Activated CD8-positive, alpha-beta memory T cell treated with anti-CD3 and anti-CD28 coated beads for 36 hours (primary cell): ENCODE data around the gene SERTAD2. TPM values are rescaled to one million over a fixed set of nuclear protein-coding genes. Genes with fewer than 3 reads are reported as not detected.

Experiments
- CTCF ChIA-PET: fragments of 350-600 bp; sonication (Branson Sonifier 250); formaldehyde crosslinking; loops from one replicate; lab custom pipeline; 2021; ENCODE audit warnings: antibody characterized with exemption; lab: Charles Lee
- POLR2A ChIA-PET: fragments of 350-600 bp; sonication (Branson Sonifier 250); formaldehyde crosslinking; loops from one replicate; lab custom pipeline; 2021; ENCODE audit warnings: antibody characterized with exemption; lab: Charles Lee
- total RNA-seq, 2 experiments: library from RNA; stranded (reverse); gene quantifications; one replicate each; pipeline ENCODE4 v1.2.3, GENCODE V29; 2021

SERTAD2 gene, protein sequence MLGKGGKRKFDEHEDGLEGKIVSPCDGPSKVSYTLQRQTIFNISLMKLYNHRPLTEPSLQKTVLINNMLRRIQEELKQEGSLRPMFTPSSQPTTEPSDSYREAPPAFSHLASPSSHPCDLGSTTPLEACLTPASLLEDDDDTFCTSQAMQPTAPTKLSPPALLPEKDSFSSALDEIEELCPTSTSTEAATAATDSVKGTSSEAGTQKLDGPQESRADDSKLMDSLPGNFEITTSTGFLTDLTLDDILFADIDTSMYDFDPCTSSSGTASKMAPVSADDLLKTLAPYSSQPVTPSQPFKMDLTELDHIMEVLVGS
- 10 to 100 TPM; 21.7 to 22.7 TPM for total RNA-seq

DNA sequence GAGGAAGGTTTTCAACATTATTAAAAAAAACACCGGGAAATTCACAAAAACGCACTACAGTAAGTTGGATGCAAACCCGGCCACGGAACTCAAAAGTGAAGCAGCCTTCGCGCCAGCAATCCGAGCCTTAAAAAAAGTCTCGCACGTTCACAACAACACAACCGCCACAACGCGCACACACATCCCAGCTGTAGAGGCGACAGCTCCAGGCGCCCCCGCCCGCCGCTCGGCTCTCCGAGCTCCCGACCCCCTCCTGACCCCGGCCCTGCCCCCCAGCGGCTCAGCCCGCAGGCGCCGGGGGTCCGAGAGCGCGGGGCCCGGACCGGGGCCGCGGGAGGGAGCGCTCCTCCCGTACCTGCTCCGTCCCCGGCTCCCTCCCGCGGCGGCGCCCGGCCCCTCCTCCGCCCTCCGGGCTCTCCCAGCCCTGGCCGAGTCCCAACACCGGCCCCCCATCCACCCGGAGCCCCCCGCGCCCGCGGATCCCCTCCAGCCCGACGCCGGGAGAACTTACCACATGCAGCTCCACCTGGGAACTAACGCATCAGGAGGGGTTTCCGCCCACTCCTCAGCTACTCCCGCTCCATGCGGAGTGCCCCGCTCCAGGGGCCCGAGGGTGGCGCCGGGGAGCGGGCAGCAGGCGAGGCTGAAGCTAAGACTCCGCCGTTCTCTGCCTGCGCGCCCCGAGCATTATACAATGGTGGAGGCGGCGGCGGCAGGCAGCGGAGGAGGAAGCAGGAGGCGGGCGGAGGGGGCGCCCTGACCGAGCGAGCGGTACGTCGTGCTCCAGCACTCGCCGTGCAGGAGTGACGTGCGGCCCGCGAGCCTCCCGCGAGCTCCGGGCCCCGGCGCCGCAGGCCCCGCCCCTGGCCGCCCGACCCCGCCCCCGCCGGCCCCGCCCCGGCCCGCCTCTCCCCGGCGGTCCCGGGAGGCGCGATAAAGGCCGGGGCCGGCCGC, at the start of gene SERTAD2:
Gene SERTAD2 (minus strand): TSS at position 805 of the 954 bp plus-strand sequence. CDS start 17,042 bp downstream, outside the sequence.
- POLR2A ChIA-PET: interaction anchor here (0.7 to 4.3 kb wide), 22 partner anchors 8 to 574 kb away, joined by 3 to 43 read pairs (median 4); partner anchors contain the start of genes ACTR2 and AFTPH
- CTCF ChIA-PET: interaction anchor here (0.8 to 5.8 kb wide), 14 partner anchors 9 to 179 kb away, joined by 3 to 35 read pairs (median 5); no protein-coding TSS in a partner anchor

DNA sequence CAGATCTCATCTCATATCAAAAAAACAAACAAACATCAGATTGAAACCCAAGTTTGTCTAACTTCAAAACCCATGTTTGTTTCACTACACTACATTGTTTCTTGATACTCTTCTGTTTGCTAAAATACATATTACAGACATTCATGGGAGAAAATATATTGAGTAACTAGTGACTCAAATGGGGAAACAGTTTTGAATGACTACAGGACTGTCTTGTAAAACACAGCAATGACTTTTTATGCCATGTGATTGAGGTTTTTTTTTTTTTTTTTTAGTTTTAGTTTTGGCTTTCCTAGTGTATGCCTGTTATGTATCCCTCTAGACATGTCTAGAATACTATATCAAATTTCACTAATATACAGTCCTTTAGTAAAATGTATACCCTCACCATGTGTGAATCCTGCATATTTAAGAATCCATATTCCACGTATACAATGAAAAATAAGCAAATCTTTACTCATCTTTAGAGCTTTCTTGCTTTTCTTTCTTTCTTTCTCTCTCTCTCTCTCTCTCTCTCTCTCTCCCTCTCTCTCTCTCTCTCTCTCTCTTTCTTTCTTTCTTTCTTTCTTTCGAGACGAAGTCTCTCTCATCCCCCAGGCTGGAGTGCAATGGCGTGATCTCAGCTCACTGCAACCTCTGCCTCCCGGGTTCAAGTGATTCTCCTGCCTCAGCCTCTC, 46.6 kb upstream of the SERTAD2 start:
- ChIA-PET POLR2A (interaction anchor here (0.7 to 2.9 kb wide), 2 partner anchors 47 to 427 kb away, joined by 10 to 15 read pairs; partner anchors contain the start of gene SERTAD2), CTCF (no interaction called here)

DNA sequence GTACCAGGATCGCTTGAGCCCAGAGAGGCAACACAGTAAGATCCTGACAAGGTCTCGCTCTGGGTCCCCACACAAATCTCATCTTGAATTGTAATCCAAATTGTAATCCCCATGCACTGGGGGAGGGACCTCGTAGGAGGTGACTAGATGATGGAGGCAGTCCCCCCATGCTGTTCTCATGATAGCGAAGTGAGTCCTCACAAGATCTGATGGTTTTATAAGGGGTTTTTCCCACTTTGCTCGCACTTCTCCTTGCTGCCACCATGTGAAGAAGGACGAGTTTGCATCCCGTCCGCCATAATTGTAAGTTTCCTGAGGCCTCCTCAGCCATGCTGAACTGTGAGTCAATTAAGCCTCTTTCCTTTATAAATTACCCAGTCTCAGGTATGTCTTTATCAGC, 46.0 kb upstream of the SERTAD2 start:
- CTCF ChIA-PET: no interaction called here
- POLR2A ChIA-PET: interaction anchor here (0.6 to 2.9 kb wide), 2 partner anchors 39 to 46 kb away, joined by 5 to 15 read pairs; partner anchors contain the start of gene SERTAD2

DNA sequence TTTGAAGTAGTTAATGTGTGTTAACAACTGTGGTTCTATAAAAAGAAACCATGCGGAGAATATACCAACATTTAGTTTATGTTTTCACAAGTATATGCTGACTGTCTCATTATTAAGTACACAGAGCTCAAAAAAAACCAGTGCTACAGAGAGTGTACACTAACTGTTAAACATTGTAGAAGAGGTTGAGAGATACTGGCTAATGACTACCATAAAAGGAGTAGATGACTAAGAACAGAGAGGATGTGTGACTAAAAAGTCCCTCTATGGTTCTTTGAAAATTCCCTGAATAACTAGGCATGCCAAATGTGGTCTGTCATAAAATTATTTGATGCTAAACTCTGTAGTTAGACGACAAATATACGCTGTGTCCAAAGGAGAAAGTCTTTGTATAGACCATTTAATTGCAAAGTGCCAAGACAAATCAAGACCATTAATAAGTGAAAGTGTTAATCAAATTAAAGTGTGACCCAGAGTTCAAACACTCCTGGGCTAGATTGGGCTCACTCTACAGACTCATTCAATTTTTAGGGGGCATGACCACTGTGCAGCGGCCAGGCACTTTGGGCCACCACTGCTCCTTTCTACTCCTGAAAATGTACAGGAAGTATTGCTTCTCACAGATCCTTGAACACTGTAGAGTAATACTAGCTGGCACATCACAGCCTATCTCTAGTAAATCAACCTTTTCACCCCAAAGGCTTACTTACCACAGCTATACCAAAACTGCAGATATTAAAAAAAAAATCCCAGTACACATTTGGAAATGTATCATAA, 45.1 kb upstream of the SERTAD2 start:
- CTCF ChIA-PET: interaction anchor here (1.1 to 1.9 kb wide), 2 partner anchors 28 to 46 kb away, joined by 3 to 5 read pairs; no protein-coding TSS in a partner anchor
- POLR2A ChIA-PET: interaction anchor here (0.6 to 2.9 kb wide), 4 partner anchors 40 to 52 kb away, joined by 3 to 15 read pairs (median 4); partner anchors contain the start of gene SERTAD2

DNA sequence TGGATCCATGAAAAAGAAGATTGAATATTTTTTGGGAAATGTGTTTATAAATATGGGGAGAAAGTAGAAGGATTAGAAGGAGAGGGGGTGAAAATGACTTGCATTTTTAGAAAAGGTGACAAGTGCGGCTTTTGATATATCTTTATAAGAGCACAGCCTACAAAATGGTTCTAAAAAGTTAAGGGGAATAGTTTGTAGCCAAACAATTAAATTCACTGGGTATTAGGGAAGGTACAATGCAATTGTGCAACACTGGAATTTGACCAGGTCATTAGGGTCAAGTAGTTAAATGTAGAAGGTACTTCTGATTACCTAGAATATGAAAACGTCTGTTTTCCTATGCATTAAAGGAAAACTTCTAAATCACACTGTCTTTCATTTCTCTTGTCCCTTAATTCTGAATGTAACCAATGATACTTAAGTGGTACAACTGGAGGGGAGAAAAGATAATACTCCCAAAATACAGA, 44.5 kb upstream of the SERTAD2 start:
- POLR2A ChIA-PET: interaction anchor here (1.0 to 2.9 kb wide), 2 partner anchors 45 to 53 kb away, joined by 4 to 15 read pairs; partner anchors contain the start of gene SERTAD2
- CTCF ChIA-PET: interaction anchor here (1.1 to 1.9 kb wide), 2 partner anchors 29 to 45 kb away, joined by 3 to 5 read pairs; no protein-coding TSS in a partner anchor

DNA sequence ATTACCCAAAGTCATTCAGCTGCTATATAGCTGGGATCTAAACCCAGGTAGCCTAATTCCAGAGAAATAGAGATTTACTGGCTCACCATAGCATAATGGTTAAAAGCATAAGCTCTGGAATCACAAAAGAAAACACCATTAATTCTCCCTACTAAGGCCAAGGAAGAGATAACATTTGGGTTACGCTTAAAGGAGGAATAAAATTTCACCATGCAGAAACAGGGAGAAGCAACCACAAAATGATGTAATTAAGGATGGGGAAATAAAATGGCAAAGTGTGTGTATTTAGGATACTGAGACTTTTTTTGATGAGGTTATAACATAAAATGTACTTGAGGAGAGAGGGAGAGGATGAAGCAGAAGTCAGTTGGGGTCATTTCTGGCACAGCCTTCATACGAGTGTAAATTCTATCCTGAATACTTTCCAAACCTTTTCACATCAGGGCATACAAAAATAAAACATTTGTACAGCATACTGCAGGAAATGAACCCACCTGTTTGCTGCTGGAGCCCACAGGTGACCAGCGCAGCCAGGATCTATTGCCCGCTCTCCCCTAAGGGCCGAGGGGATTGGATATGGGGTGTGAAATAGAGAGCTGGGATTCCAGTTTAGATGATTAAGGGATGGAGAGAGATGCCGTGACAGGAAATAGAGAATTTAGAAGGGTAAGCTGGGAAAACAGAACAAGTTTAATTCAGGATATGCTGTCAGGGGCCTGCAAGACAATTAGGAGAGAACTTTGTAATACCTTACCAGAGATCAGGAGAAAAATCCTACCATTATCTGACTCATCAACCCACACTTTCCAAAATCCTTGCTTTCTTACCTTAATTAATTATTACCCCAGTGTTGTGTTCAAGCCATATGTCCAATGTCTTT, 43.8 kb upstream of the SERTAD2 start:
- ChIA-PET CTCF (interaction anchor here (1.1 to 1.9 kb wide), 2 partner anchors 29 to 45 kb away, joined by 3 to 5 read pairs; no protein-coding TSS in a partner anchor), POLR2A (interaction anchor here (1.8 kb wide), 1 partner anchor 43 kb away, joined by 5 read pairs; the partner anchor contains the start of gene SERTAD2)

DNA sequence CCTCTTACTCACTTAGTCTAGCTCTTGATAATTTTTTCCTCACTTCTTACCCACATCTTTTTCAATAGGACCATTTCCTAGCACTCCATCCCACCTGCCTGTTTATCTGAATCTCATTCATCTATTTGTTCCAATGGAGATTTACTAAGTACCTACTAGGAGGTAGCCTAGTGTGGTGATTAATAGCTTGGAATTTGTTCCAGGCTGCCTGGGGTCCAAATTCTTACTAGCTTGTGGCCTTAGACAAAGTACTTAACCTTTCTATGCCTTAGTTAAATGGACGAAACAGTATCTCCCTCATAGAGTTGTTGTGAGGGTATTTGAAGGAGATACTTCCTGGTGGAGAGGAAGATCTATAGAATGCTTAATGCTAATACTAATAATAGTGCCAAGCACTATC, 42.9 kb upstream of the SERTAD2 start:
- ChIA-PET POLR2A (interaction anchor here (1.8 kb wide), 1 partner anchor 43 kb away, joined by 5 read pairs; the partner anchor contains the start of gene SERTAD2), CTCF (interaction anchor here (1.2 kb wide), 2 partner anchors 8 to 51 kb away, joined by 3 read pairs; no protein-coding TSS in a partner anchor)

DNA sequence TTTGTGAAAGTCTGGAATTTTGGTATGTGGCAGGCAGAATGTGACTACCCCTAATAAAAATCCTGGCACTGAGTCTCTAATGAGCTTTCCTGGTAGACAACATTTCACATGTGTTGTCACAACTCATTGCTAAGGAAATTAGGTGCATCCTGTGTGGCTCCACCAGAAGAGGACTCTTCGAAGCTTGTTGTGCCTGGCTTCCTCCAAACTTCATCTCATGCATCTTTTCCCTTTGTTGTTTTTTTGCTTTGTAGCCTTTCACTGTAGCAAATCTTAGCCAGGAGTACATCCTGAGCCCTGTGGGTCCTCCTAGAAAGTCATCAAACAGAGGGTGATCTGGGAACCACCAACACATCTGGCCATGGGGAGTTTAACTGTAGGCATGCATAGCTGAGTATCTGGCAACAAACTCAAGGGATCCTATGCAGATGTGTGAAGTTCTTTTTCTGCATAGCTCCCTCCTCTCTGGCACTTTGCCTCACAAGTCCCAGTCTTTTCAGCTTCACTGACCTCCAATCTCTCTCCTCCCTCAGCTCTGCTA, 42.1 kb upstream of the SERTAD2 start:
- ChIA-PET CTCF (interaction anchor here (1.2 kb wide), 2 partner anchors 9 to 50 kb away, joined by 3 read pairs; no protein-coding TSS in a partner anchor), POLR2A (interaction anchor here (1.8 kb wide), 1 partner anchor 42 kb away, joined by 5 read pairs; the partner anchor contains the start of gene SERTAD2)

DNA sequence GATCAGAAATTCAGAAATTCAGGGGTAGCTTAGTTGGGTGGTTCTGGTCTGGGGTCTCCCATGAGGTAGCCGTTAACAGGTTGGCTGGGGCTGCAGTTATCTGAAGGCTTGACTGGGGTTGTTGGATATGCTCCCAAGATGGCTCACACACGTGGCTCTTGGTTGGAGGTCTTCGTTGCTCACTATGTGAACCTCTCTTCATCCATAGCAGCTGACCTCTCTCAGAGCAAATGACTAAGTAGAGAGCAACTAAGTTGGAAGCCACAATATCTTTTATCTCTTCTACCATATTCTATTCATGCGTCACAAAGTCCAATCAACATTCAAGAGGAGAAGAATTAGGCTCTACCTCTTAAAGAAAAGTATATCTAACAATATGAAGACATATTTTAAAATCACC, 38.7 kb upstream of the SERTAD2 start:
- POLR2A ChIA-PET: no interaction called here
- CTCF ChIA-PET: no interaction called here

DNA sequence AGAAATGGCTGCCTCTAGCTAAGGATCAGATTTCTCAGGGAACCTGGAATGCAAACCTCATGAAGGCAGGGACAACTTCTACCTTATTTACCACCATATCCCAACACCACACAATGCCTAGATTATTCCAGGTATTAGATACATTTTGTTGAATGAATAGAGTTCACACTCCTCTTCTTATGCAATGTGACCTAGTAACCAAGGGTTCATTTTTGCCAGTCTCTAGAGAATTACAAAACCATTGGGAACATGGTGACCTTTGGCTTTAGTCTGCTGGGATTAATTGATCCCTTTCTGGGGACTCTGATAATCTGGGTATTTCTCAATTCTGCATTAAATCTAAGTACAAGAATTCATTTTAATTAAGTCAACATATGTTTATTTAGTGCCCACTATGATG, 35.2 kb upstream of the SERTAD2 start:
- POLR2A ChIA-PET: no interaction called here
- CTCF ChIA-PET: no interaction called here

DNA sequence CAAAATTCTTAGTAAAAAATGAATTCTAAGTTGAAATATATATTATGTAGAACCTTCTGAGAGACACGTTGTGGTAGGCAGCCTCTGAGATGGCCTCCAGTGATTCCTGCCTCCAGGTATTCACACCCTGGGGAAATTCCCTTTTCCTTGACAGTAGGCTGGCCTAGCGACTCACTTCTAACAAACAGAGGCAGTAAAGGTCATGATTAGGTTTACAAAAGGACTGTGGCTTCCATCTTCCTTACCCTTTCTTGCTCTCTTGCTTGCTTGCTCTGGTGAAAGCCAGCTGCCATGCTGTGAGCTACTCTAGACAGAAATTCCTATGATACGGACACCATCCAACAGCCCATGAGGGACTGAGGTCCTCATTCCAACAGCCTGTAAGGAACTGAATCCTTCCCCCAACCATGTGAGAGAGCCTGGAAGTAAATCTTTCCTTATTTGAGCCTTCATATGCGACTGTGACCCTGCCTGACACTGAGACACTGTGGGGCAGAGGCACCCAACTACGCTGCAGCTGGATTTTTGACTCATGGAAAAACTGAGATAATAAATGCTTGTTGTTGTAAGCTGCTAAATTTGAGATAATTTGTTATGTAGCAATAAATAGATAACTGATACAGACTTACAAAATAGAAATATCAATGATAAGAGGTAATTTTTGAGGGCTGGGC, 32.7 kb upstream of the SERTAD2 start:
- CTCF ChIA-PET: interaction anchor here (0.6 to 0.9 kb wide), 3 partner anchors 16 to 887 kb away, joined by 3 to 4 read pairs (median 3); no protein-coding TSS in a partner anchor
- POLR2A ChIA-PET: no interaction called here

DNA sequence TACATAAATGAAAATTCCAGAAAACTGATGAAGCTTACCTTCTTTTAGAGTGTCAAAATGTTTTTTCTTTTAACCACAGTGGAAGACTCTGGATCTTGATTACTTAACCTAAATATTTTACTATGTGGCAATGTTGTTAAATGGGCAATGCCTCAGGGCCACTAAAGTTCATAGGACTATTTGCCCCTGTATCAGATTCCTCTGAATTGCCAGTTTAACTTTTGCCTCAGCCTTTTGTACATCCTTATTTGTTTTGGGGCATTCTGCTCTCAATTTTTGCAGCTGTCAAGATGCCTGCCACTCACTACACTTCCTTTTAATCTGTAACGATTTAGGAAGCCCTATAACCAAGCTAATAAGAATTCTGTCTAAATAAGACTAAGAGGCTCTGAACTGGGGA, 31.7 kb upstream of the SERTAD2 start:
- POLR2A ChIA-PET: no interaction called here

DNA sequence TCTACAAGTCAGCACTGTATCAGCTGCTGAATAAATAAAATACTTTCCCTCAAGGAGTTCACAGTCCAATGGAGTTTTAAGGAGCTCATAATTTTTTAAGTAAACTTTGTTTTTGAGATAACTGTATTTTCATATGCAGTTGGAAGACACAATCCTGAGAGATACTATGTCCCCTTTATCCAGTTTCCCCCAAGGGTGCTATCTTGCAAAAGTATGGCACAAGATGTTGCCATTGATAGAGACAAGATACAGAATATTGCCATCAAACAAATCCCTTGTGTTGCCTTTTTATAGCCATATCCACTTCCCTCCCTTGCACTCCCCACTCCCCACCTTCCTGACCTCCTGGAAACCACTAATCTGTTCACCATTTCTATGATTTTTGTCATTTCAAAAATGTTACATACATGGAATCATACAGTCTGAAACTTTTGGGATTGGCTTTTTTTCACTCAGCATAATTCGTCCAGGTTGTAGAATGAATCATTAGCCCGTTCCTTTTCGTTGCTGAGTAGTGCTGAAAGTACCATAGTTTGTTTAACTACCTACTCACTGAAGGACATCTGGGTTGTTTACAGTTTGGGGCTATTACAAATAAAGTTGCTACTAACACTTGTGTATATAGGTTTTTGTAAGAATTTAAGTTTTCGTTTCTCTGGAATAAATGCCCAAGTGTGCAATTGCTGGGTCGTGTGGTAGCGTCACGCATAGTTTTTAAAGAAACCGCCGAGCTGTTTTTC, 30.2 kb upstream of the SERTAD2 start:
- CTCF ChIA-PET: no interaction called here
- POLR2A ChIA-PET: no interaction called here

More for the DNA sequence above, 31.7 kb upstream of the SERTAD2 start:
- CTCF ChIA-PET: interaction anchor here (0.9 kb wide), 1 partner anchor 27 kb away, joined by 3 read pairs; no protein-coding TSS in a partner anchor

DNA sequence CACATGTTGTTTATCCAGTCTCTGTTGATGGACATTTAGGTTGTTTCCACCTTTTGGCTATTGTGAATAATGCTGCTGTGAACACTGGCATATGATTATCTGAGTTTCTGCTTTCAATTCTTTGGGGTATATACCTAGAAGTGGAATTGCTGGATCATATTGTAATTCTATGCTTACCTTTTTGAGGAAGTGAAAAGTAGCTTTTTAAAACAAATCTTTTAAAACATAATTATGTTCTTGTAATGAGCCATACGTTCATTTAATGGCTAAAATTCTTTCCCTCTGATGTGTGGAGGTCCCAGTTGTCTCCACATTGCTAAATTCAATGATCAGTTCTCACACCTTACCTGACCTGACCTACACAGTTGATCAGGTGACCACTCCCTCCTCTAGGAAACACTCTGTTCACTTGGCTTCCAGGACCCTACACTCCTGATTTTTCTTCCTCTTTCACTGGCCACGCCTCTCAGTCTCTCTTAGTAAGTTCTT, 27.8 kb upstream of the SERTAD2 start:
- CTCF ChIA-PET: no interaction called here

More for the DNA sequence above, 27.8 kb upstream of the SERTAD2 start:
- POLR2A ChIA-PET: no interaction called here
